ENCODE results near the gene ARSK.

ARSK gene

DNA sequence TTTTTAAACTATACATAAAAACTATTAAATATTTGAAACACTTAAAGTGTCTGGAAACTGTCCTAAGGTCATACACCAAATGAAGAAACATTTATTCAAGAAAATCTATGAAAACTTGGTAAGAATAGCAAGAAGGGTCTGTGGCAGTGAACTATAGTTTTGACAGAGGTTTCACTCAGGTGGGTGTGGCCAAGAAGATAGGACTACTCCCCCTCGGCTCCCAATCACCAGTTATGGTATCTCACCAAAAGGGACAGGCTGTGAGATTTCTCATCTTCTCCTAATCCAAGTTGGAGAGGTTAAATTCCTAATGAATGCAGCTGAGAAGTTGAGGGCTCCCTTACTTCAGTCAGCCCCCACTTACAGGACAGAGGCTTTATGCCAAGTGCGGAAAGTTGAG, 2.9 kb downstream of the ARSK start:
- DNase-seq (ENCODE audit: low spot score) = no peak
- in situ Hi-C loops (cut with MboI; ENCODE audit: low pct_unique_long_range_greater_than_20kb, low sequenced_read_pairs, unreplicated experiment) = no loop called here
- TF ChIP-seq, protein P1, sequence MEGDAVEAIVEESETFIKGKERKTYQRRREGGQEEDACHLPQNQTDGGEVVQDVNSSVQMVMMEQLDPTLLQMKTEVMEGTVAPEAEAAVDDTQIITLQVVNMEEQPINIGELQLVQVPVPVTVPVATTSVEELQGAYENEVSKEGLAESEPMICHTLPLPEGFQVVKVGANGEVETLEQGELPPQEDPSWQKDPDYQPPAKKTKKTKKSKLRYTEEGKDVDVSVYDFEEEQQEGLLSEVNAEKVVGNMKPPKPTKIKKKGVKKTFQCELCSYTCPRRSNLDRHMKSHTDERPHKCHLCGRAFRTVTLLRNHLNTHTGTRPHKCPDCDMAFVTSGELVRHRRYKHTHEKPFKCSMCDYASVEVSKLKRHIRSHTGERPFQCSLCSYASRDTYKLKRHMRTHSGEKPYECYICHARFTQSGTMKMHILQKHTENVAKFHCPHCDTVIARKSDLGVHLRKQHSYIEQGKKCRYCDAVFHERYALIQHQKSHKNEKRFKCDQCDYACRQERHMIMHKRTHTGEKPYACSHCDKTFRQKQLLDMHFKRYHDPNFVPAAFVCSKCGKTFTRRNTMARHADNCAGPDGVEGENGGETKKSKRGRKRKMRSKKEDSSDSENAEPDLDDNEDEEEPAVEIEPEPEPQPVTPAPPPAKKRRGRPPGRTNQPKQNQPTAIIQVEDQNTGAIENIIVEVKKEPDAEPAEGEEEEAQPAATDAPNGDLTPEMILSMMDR (IDR thresholded peaks at IDR 0.05; ENCODE audit: extremely low read depth, insufficient read depth, missing control alignments) = no peak

DNA sequence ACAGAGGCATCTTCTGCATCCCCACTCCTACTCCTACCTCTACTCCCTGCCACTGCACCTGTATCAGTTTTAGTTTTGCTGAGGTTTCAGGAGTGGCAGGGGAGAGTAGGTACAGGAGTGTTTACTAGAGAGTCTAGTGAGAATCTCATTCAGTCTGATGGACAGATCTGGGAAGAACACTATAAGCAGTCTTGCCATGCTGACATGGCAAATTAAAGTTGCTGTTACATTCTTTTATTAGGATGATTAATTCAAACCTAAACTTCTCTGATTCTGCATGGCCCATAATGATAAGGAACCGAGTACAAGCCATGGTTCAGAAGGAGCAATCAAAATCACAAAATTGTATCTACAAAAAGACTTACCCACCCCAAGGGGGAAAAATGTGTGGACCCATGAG, 7.4 kb downstream of the ARSK start:
- TF ChIP-seq, protein P1 (IDR thresholded peaks at IDR 0.05; ENCODE audit: extremely low read depth, insufficient read depth, missing control alignments) = no peak
- no peak for DNase-seq (ENCODE audit: low spot score)
- in situ Hi-C loops (cut with MboI; ENCODE audit: low pct_unique_long_range_greater_than_20kb, low sequenced_read_pairs, unreplicated experiment) = no loop called here

DNA sequence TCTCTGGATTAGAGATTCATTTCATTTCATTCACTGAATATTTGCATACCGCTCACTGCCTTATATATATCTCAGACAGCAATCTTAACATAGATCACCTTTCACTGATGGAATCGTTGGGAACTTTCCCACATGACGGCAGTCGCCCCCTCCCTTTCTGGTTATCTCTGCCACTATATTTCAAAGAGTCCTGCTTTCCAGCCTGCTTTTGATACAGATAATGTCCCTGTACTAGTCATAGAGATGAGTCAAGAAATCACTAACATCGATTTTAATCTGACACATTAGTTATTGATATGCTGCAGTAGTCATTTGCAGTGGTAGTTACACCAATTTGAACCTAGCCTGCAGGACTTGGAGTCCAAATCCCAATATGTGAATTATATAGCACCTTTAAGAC, 8.5 kb downstream of the ARSK start:
- no peak for DNase-seq (ENCODE audit: low spot score)
- in situ Hi-C loops (cut with MboI; ENCODE audit: low pct_unique_long_range_greater_than_20kb, low sequenced_read_pairs, unreplicated experiment) = no loop called here
- TF ChIP-seq, protein P1 (IDR thresholded peaks at IDR 0.05; ENCODE audit: extremely low read depth, insufficient read depth, missing control alignments) = no peak

DNA sequence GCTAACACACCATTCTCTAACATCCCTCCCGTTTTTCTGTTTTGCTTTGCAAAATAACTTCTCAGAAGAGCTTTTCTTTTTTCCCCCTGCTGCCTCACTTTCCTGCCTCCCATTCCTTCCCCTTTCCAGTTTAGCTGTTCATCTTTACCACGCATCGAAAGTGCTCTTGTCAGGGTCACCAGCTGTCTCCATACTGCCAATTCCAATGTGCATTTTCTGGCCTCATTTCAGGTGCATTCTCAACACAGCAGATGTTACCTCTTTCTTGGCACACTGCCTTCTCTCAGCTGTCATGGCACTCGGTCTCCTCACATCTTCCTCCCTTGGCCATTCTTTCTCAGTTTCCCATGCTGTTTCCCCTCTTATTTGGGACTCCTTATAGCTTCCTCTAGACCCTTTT, 9.5 kb downstream of the ARSK start:
- in situ Hi-C loops (cut with MboI; ENCODE audit: low pct_unique_long_range_greater_than_20kb, low sequenced_read_pairs, unreplicated experiment) = no loop called here
- TF ChIP-seq, protein P1 (IDR thresholded peaks at IDR 0.05; ENCODE audit: extremely low read depth, insufficient read depth, missing control alignments) = no peak
- no peak for DNase-seq (ENCODE audit: low spot score)

DNA sequence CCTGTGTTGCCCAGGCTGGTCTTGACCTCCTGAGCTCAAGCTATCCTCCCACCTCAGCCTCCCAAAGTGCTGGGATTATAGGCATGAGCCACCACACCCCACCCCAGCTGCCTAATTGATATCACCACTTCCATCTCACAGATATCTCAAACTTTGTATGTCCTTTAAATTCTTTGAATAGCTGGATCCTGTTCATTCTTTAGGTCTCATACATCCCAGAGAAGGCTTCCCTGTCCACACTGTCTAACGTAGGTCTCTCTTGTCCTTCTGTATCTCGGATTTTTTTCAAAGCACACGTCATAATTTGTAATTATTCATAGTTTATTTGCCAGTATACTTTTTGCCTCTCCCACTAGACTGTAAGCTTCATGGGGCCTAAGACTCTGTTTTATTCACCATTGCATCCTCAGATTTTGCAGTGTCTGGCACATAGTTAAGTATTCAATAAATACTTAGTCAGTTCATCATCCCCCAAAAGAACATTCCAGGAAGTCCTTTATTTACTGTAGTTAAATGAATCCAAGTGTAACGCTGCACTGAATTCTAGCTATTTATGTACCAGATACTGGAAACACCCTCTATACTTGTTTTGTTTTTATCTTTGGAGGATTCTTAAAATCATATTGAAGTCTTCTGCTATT, 10.5 kb downstream of the ARSK start:
- TF ChIP-seq, protein P1 (IDR thresholded peaks at IDR 0.05; ENCODE audit: extremely low read depth, insufficient read depth, missing control alignments) = no peak
- in situ Hi-C loops (cut with MboI; ENCODE audit: low pct_unique_long_range_greater_than_20kb, low sequenced_read_pairs, unreplicated experiment) = no loop called here
- no peak for DNase-seq (ENCODE audit: low spot score)

DNA sequence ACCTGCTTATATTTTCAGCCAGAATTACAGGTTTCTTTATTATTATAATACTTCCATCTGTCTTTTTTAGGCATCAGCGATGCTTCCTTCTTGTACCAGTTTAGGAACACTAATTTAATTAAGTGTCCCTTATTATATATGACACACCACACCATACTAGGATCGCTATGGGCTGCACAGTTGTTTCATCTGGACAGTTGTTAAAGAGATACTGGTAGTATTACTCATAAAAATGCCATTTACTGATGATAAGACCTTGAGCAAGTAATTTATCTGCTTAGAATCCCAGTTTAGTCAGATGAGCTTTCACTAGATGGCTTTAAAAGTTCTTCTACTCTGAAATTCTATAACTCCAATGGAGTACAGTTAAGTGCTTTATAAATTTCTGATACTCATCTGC, 17.1 kb downstream of the ARSK start:
- TF ChIP-seq, protein P1 (IDR thresholded peaks at IDR 0.05; ENCODE audit: extremely low read depth, insufficient read depth, missing control alignments) = no peak
- in situ Hi-C loops (cut with MboI; ENCODE audit: low pct_unique_long_range_greater_than_20kb, low sequenced_read_pairs, unreplicated experiment) = no loop called here
- DNase-seq (ENCODE audit: low spot score) = no peak
